Endodermal cell (in vitro differentiated cells): ENCODE results near the gene PSME3IP1. TPM values are rescaled to one million over a fixed set of nuclear protein-coding genes. Genes with fewer than 3 reads are reported as not detected.
"Not testable (repeated sequence)": the region's sequence is repeated elsewhere in the genome, so short reads cannot be mapped to it uniquely, and the experiment has no call there.

Source experiments
- DNase-seq: peaks from one replicate; pipeline ENCODE4 v3.0.0-alpha.2; 2017
- H3K27ac ChIP-seq: 2 replicates; pipeline ENCODE4 v1.5.1; 2013; ENCODE audit warnings: mild to moderate bottlenecking, low read depth, low read length, moderate library complexity
- H3K27me3 ChIP-seq: 2 replicates; pipeline ENCODE4 v1.6.1; 2013; ENCODE audit warnings: mild to moderate bottlenecking, low read length, moderate library complexity; ENCODE audit not compliant: insufficient read depth, control insufficient read depth, poor library complexity, severe bottlenecking
- H3K36me3 ChIP-seq: 2 replicates; pipeline ENCODE4 v1.7.0; 2013; ENCODE audit warnings: mild to moderate bottlenecking, low read length, moderate library complexity; ENCODE audit not compliant: control insufficient read depth, insufficient read depth
- H3K4me1 ChIP-seq: one replicate; pipeline ENCODE4 v1.7.0; 2013; ENCODE audit warnings: low read length; ENCODE audit not compliant: control insufficient read depth, insufficient read depth
- H3K4me3 ChIP-seq: 2 replicates; pipeline ENCODE4 v1.5.1; 2013; ENCODE audit warnings: mild to moderate bottlenecking, low read length, moderate library complexity
- H3K9ac ChIP-seq: 2 replicates; pipeline ENCODE4 v1.6.1; 2013; ENCODE audit warnings: mild to moderate bottlenecking, low read length, moderate library complexity; ENCODE audit not compliant: poor library complexity, severe bottlenecking; ENCODE audit errors: extremely low read depth
- H3K9me3 ChIP-seq: 2 replicates; pipeline ENCODE4 v1.6.1; 2013; ENCODE audit warnings: mild to moderate bottlenecking, low read length, moderate library complexity; ENCODE audit not compliant: control insufficient read depth
- H3K27ac Mint-ChIP-seq: 2 replicates; pipeline ENCODE4 v1.8.0; 2020; ENCODE audit warnings: mixed read lengths
- H3K27me3 Mint-ChIP-seq: 2 replicates; pipeline ENCODE4 v1.8.0; 2021; ENCODE audit warnings: mild to moderate bottlenecking, mixed read lengths; ENCODE audit not compliant: insufficient read depth
- H3K36me3 Mint-ChIP-seq: 2 replicates; pipeline ENCODE4 v1.8.0; 2020; ENCODE audit warnings: low read depth, mixed read lengths
- H3K4me1 Mint-ChIP-seq: 2 replicates; pipeline ENCODE4 v1.8.0; 2020; ENCODE audit warnings: mixed read lengths
- H3K4me3 Mint-ChIP-seq: 2 replicates; pipeline ENCODE4 v1.8.0; 2020; ENCODE audit warnings: mild to moderate bottlenecking, moderate library complexity, mixed read lengths
- H3K9me3 Mint-ChIP-seq: 2 replicates; pipeline ENCODE4 v1.8.0; 2020; ENCODE audit warnings: mild to moderate bottlenecking, mixed read lengths
- CTCF ChIP-seq: fragments of 200-600 bp; sonication (generic); conservative IDR thresholded peaks from 2 replicates; pipeline ENCODE4 v1.5.0; 2021; ENCODE audit warnings: antibody characterized with exemption, mild to moderate bottlenecking
- WGBS, 2 experiments: methylation state at CpG; one replicate each; pipeline versions ENCODE4 v1.1.5 to v1.1.7; 2013; ENCODE audit warnings: missing lambda C conversion rate in 2 of 2, mixed read lengths in 1 of 2; ENCODE audit not compliant: insufficient coverage in 1 of 2, insufficient read length in 1 of 2; 5-methylcytosine and 5-hydroxymethylcytosine counted together
- total RNA-seq, 2 donors: library from RNA; stranded (reverse); fragmentation: NEBNext Ultra II Directional in 1 of 2; extraction: Animal tissue kit (Norgen Biotek cat#: 25700) in 1 of 2; gene quantifications; 2 replicates in 1 of 2; 3 replicates in 1 of 2; pipeline ENCODE4 v1.2.1, GENCODE V29; 2021

PSME3IP1 gene
- total RNA-seq, 2 donors from 2014 or later = 94.2 to 102 TPM

- Histone ChIP-seq H3K36me3 (peaks cover 60% of the 10 kb centered on the region), H3K9ac (no peak overlapping the region), H3K27ac (no peak overlapping the region), H3K9me3 (peaks cover 3% of the 10 kb centered on the region), H3K4me1 (peaks cover 7% of the 10 kb centered on the region), H3K27me3 (no peaks in the 10 kb centered on the region), H3K4me3 (no peak overlapping the region)
- TF ChIP-seq CTCF = peak; percentile 62
- WGBS, 2 experiments = 94 to 95% methylated on average over 11 to 12 of the region's 12 CpGs
- peaks cover 55% of the 10 kb centered on the region for H3K36me3 Mint-ChIP-seq
- H3K4me3 Mint-ChIP-seq = no peak overlapping the region
- peaks cover 19% of the 10 kb centered on the region for H3K9me3 Mint-ChIP-seq
- H3K4me1 Mint-ChIP-seq = peaks cover 2% of the 10 kb centered on the region
- no peaks in the 10 kb centered on the region for H3K27me3 Mint-ChIP-seq
- H3K27ac Mint-ChIP-seq = no peak overlapping the region
- DNase-seq = peak; percentile 76
Measured at GRCh38 chr16:57204675-57205074, 18.8 kb upstream of the PSME3IP1 start.

GRCh38 chr16:57203451-57203850, 17.6 kb upstream of the PSME3IP1 start:
- Histone ChIP-seq H3K36me3 (peaks cover 54% of the 10 kb centered on the region), H3K9ac (no peak overlapping the region), H3K27ac (no peak overlapping the region), H3K4me3 (no peak overlapping the region), H3K4me1 (peaks cover 7% of the 10 kb centered on the region), H3K9me3 (peaks cover 3% of the 10 kb centered on the region), H3K27me3 (no peaks in the 10 kb centered on the region)
- H3K36me3 Mint-ChIP-seq = peaks cover 57% of the 10 kb centered on the region
- peaks cover 24% of the 10 kb centered on the region for H3K9me3 Mint-ChIP-seq
- H3K27me3 Mint-ChIP-seq = no peaks in the 10 kb centered on the region
- no peak for DNase-seq
- no peak overlapping the region for H3K4me3 Mint-ChIP-seq
- no peak for TF ChIP-seq CTCF
- 94% methylated on average over 1 of the region's 1 CpG; no CpG with 5 or more reads in 1 of the 2 experiments for WGBS, 2 experiments
- H3K27ac Mint-ChIP-seq = peak overlapping the region; percentile 12
- peaks cover 9% of the 10 kb centered on the region for H3K4me1 Mint-ChIP-seq

GRCh38 chr16:57202095-57202886, 16.5 kb upstream of the PSME3IP1 start:
- no peak overlapping the region for H3K27ac ChIP-seq
- WGBS, 2 experiments = 94 to 99% methylated on average over 5 to 7 of the region's 7 CpGs
- peaks cover 10% of the 10 kb centered on the region for H3K4me1 Mint-ChIP-seq
- H3K4me3 ChIP-seq = no peak overlapping the region
- H3K27me3 ChIP-seq = no peaks in the 10 kb centered on the region
- H3K36me3 ChIP-seq = peaks cover 45% of the 10 kb centered on the region
- H3K4me1 ChIP-seq = peaks cover 7% of the 10 kb centered on the region
- H3K9me3 ChIP-seq = peaks cover 3% of the 10 kb centered on the region
- H3K9me3 Mint-ChIP-seq = peaks cover 24% of the 10 kb centered on the region
- DNase-seq = no peak
- H3K27me3 Mint-ChIP-seq = no peaks in the 10 kb centered on the region
- no peak overlapping the region for H3K27ac Mint-ChIP-seq
- H3K9ac ChIP-seq = no peak overlapping the region
- H3K4me3 Mint-ChIP-seq = no peak overlapping the region
- TF ChIP-seq CTCF = no peak
- peaks cover 52% of the 10 kb centered on the region for H3K36me3 Mint-ChIP-seq

- not testable (repeated sequence) for H3K27ac Mint-ChIP-seq
- H3K4me1 Mint-ChIP-seq = peaks cover 22% of the 10 kb centered on the region
- 90 to 98% methylated on average over 8 to 16 of the region's 27 CpGs for WGBS, 2 experiments
Measured at GRCh38 chr16:57200926-57201325, 15.1 kb upstream of the PSME3IP1 start.

GRCh38 chr16:57200321-57200720, 14.5 kb upstream of the PSME3IP1 start:
- not testable (repeated sequence) for H3K9ac ChIP-seq, H3K4me1 ChIP-seq, H3K27ac Mint-ChIP-seq, DNase-seq, H3K27ac ChIP-seq, H3K4me3 ChIP-seq, H3K27me3 ChIP-seq, H3K27me3 Mint-ChIP-seq, H3K9me3 ChIP-seq, H3K4me3 Mint-ChIP-seq
- peaks cover 43% of the 10 kb centered on the region for H3K36me3 Mint-ChIP-seq
- peaks cover 30% of the 10 kb centered on the region for H3K36me3 ChIP-seq
- WGBS, 2 experiments = 94% methylated on average over 9 of the region's 24 CpGs; no CpG with 5 or more reads in 1 of the 2 experiments
- peaks cover 24% of the 10 kb centered on the region for H3K9me3 Mint-ChIP-seq
- peaks cover 22% of the 10 kb centered on the region for H3K4me1 Mint-ChIP-seq

More at GRCh38 chr16:57200926-57201325, 15.1 kb upstream of the PSME3IP1 start:
- Mint-ChIP-seq H3K36me3 (peaks cover 49% of the 10 kb centered on the region), H3K9me3 (peaks cover 24% of the 10 kb centered on the region)
- H3K36me3 ChIP-seq = peaks cover 36% of the 10 kb centered on the region
- not testable (repeated sequence) for H3K9me3 ChIP-seq, DNase-seq, H3K9ac ChIP-seq, H3K27me3 ChIP-seq, H3K27ac ChIP-seq, H3K4me3 ChIP-seq, H3K4me1 ChIP-seq, H3K27me3 Mint-ChIP-seq, H3K4me3 Mint-ChIP-seq
